Measurements from ENCODE around the gene DUOX1. TPM values are rescaled to one million over a fixed set of nuclear protein-coding genes. Genes with fewer than 3 reads are reported as not detected.

Gene DUOX1
- total and polyA plus RNA-seq, 9 of the 15 experiments (the other 6 are each of a cell fraction or from before 2014, with no cell fraction given): 0.01 to 0.22 (median 0.01) TPM; not detected in 6

DNA sequence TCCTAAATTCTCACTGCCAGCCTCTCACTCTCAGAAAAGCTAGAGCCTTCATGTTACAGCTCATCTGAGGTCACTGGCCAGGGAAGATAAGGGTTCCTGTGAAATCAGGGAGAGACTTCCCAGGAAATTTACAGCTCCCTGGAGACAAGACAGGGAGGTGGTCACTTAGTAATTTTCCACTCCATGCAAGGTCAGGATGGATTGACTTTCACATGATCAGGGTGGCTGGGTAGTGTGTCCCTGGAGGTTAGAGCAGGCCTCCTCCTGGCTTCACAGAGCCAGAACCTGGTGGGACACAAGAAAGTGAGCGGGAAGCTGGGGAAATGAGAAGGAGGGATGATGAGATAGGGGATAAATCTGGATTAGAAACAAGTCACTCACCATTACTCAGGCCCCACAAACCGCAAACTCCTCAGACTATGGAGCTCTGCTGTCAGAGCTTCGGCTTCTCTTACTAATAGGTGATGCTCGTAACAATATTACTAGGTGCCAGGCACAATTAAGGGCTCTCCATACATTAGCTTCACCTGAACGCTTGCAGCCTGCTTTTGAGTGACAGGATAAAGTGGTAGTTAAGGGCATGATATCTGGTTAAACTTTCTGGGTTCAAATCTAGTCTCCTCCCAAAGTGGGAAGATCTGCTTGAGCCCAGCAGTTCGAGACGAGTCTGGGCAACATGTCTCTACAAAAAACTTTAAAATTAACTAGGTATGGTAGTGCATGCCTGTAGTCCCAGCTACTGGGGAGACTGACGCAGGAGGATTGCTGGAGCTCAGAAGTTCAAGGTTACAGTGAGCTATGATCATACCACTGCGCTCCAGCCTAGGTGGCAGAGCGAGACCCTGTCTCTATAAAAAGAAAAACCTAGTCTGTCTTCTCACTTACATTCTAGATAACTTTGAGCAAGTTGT lies 40.7 kb upstream of the DUOX1 start (continued):
- TF ChIP-seq, protein P1, sequence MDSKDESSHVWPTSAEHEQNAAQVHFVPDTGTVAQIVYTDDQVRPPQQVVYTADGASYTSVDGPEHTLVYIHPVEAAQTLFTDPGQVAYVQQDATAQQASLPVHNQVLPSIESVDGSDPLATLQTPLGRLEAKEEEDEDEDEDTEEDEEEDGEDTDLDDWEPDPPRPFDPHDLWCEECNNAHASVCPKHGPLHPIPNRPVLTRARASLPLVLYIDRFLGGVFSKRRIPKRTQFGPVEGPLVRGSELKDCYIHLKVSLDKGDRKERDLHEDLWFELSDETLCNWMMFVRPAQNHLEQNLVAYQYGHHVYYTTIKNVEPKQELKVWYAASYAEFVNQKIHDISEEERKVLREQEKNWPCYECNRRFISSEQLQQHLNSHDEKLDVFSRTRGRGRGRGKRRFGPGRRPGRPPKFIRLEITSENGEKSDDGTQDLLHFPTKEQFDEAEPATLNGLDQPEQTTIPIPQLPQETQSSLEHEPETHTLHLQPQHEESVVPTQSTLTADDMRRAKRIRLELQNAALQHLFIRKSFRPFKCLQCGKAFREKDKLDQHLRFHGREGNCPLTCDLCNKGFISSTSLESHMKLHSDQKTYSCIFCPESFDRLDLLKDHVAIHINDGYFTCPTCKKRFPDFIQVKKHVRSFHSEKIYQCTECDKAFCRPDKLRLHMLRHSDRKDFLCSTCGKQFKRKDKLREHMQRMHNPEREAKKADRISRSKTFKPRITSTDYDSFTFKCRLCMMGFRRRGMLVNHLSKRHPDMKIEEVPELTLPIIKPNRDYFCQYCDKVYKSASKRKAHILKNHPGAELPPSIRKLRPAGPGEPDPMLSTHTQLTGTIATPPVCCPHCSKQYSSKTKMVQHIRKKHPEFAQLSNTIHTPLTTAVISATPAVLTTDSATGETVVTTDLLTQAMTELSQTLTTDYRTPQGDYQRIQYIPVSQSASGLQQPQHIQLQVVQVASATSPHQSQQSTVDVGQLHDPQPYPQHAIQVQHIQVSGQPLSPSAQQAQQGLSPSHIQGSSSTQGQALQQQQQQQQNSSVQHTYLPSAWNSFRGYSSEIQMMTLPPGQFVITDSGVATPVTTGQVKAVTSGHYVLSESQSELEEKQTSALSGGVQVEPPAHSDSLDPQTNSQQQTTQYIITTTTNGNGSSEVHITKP (IDR thresholded peaks at IDR 0.05; ENCODE audit: partially characterized antibody): no peak
- TF ChIP-seq MXI1 (IDR thresholded peaks at IDR 0.05; ENCODE audit: low read depth, low read length) (no peak), MEIS2 (IDR thresholded peaks at IDR 0.05; ENCODE audit: partially characterized antibody) (peak; percentile 8), ZNF316 (IDR thresholded peaks at IDR 0.05) (no peak), KHSRP (IDR thresholded peaks at IDR 0.05) (no peak), ZBTB7A (IDR thresholded peaks at IDR 0.05; ENCODE audit: borderline replicate concordance, control insufficient read depth, low read depth, low read length) (no peak), MBD2 (IDR thresholded peaks at IDR 0.05; ENCODE audit: borderline replicate concordance, low read depth) (no peak), ZNF586 (CRISPR knock-in tag; conservative IDR thresholded peaks at IDR 0.05) (no peak), FUS (optimal IDR thresholded peaks at IDR 0.05; ENCODE audit: low read depth, low read length) (no peak), SMARCB1 (IDR thresholded peaks at IDR 0.05; ENCODE audit: insufficient read length, low read depth) (no peak), ZKSCAN8 (CRISPR knock-in tag; IDR thresholded peaks at IDR 0.05) (no peak), MAZ (CRISPR knock-in tag; conservative IDR thresholded peaks at IDR 0.05 in 1 of 2, IDR thresholded peaks at IDR 0.05 in 1 of 2) (no peak), ATF3 (IDR thresholded peaks at IDR 0.05) (peak; percentile 18; the same call in 1 of the 2 replicates), ATF3 (CRISPR knock-in tag; conservative IDR thresholded peaks at IDR 0.05) (no peak), L3MBTL2 (IDR thresholded peaks at IDR 0.05) (peak; percentile 18; the same call in 1 of the 2 replicates), HDAC2 (IDR thresholded peaks at IDR 0.05) (0 out of 2 replicates have a peak, but pooled peaks have one; percentile 33), NFXL1 (CRISPR knock-in tag; IDR thresholded peaks at IDR 0.05) (no peak), SIN3A (IDR thresholded peaks at IDR 0.05; ENCODE audit: borderline replicate concordance in 2 of 2, control insufficient read depth in 1 of 2, low read depth in 2 of 2, low read length in 2 of 2) (no peak), BRF2 (IDR thresholded peaks at IDR 0.05; ENCODE audit: borderline replicate concordance, insufficient read depth, insufficient read length) (no peak), ZNF184 (CRISPR knock-in tag; IDR thresholded peaks at IDR 0.05) (no peak), GATAD2B (IDR thresholded peaks at IDR 0.05; ENCODE audit: borderline replicate concordance) (no peak)
- TF ChIP-seq, protein P2, sequence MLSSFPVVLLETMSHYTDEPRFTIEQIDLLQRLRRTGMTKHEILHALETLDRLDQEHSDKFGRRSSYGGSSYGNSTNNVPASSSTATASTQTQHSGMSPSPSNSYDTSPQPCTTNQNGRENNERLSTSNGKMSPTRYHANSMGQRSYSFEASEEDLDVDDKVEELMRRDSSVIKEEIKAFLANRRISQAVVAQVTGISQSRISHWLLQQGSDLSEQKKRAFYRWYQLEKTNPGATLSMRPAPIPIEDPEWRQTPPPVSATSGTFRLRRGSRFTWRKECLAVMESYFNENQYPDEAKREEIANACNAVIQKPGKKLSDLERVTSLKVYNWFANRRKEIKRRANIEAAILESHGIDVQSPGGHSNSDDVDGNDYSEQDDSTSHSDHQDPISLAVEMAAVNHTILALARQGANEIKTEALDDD (IDR thresholded peaks at IDR 0.05): 0 out of 2 replicates have a peak, but pooled peaks have one; percentile 19
